Psoas muscle (tissue), 8 donors: ENCODE measurements around the gene ZNF732. TPM values are rescaled to one million over a fixed set of nuclear protein-coding genes. Genes with fewer than 3 reads are reported as not detected.

ENCODE experiments used
- ATAC-seq, 4 donors: fragments of 200-7000 bp; cut with Tn5 transposase; one replicate each; pipeline ENCODE4 v1.9.1; 2020; ENCODE audit warnings: moderate library complexity in 3 of 4, mild to moderate bottlenecking in 2 of 4
- DNase-seq, 2 donors: peaks; one replicate each; pipeline ENCODE4 v3.0.0-alpha.2; 2020
- H3K27ac ChIP-seq: fragments of 200-600 bp; one replicate; pipeline ENCODE4 v1.8.0; 2022
- H3K27me3 ChIP-seq, 3 donors: fragments of 200-600 bp in 1 of 3; one replicate each; pipeline versions ENCODE4 v1.6.1 to v1.8.0; 2013 to 2022; ENCODE audit warnings: low read length in 2 of 3, mild to moderate bottlenecking in 2 of 3, moderate library complexity in 1 of 3; ENCODE audit not compliant: insufficient read depth in 3 of 3
- H3K36me3 ChIP-seq, 2 donors: fragments of 200-600 bp in 1 of 2; one replicate each; pipeline versions ENCODE4 v1.6.1 to v1.8.0; 2013 to 2022; ENCODE audit warnings: low read depth in 1 of 2, mild to moderate bottlenecking in 1 of 2, moderate library complexity in 1 of 2; ENCODE audit not compliant: insufficient read depth in 1 of 2
- H3K4me1 ChIP-seq: fragments of 200-600 bp; one replicate; pipeline ENCODE4 v1.8.0; 2022
- H3K4me3 ChIP-seq: fragments of 200-600 bp; one replicate; pipeline ENCODE4 v1.8.0; 2022; ENCODE audit warnings: mild to moderate bottlenecking
- H3K9me3 ChIP-seq: fragments of 200-600 bp; one replicate; pipeline ENCODE4 v1.8.0; 2022
- CTCF ChIP-seq: fragments of 200-600 bp; IDR thresholded peaks from one replicate; pipeline ENCODE4 v1.8.0; 2022; ENCODE audit warnings: antibody characterized with exemption
- WGBS, 3 donors: extraction: QIAGEN DNeasy Blood & Tissue Kit; methylation state at CpG; one replicate each; pipeline versions ENCODE4 v1.1.6 to v1.1.7; 2013; 5-methylcytosine and 5-hydroxymethylcytosine counted together
- intact Hi-C, 2 donors: fragments of 100-400 bp; cut with DNase I; formaldehyde crosslinking; loops; one replicate each; pipeline versions ENCODE4 v1.11.0 to v1.14.2; 2022
- polyA plus RNA-seq, 3 donors: library from polyadenylated mRNA; stranded (reverse); fragments of 200-250 nt; gene quantifications; one replicate each; pipeline ENCODE4 v1.2.3, GENCODE V29; 2013
- total RNA-seq, 4 donors: library from RNA; stranded (reverse); fragmentation: NEBNext Ultra II Directional in 2 of 4; extraction: Animal tissue kit (Norgen Biotek cat#: 25700) in 2 of 4; gene quantifications; one replicate each; pipeline versions ENCODE4 v1.2.1 to v1.2.4, GENCODE V29; 2021 to 2023
- donor health status: healthy with polysubstance abuse.
- donor health status: DM: no; HTN: no; CAD: no; lungs with moderate emphysema.
- donor health status: Bipolar disorder and iron deficiency.
- donor health status: healthy.
- donor health status: DM: yes; HTN: yes; CAD: no.
- donor health status: DM: no; HTN: no; CAD: no.
- donor health status: DM: no; HTN: no; CAD: no.
- donor health status: DM: yes; HTN: yes; CAD: no.

Gene ZNF732
- total and polyA plus RNA-seq, 7 donors, result 0.01 to 0.10 (median 0.03) TPM; not detected in 4

GRCh38 chr4:234178-234577, 71.1 kb downstream of the ZNF732 start:
- 79 to 85% (median 82%) methylated on average over 1 of the region's 1 CpG for WGBS, 3 donors
- Histone ChIP-seq H3K4me1 (no peaks in the 10 kb centered on the region), H3K36me3 (no peaks in the 10 kb centered on the region), H3K9me3 (peaks cover 7% of the 10 kb centered on the region), H3K4me3 (no peak overlapping the region), H3K27me3 (peaks cover 0 to 2% (median 0%) of the 10 kb centered on the region in 3 donors), H3K27ac (no peak overlapping the region)
- TF ChIP-seq CTCF, result no peak
- intact Hi-C loops, result no loop called here
- DNase-seq, result no peak
- no peak for ATAC-seq

- intact Hi-C loops, result no loop called here
- WGBS, 3 donors, result 97 to 98% (median 98%) methylated on average over 1 of the region's 1 CpG
- H3K9me3 ChIP-seq, result peaks cover 20% of the 10 kb centered on the region
- no peak overlapping the region for H3K4me3 ChIP-seq
- DNase-seq, result no peak
- TF ChIP-seq CTCF, result no peak
- ATAC-seq, result no peak
- no peaks in the 10 kb centered on the region for H3K27me3 ChIP-seq
- H3K27ac ChIP-seq, result no peak overlapping the region
- H3K36me3 ChIP-seq, result no peaks in the 10 kb centered on the region
- H3K4me1 ChIP-seq, result no peaks in the 10 kb centered on the region
These were observed 81.3 kb downstream of the ZNF732 start for GRCh38 chr4:223913-224497.

Other genes with a start within 250 kb of the ZNF732 start
- gene ZNF718, start 181.0 kb downstream of the ZNF732 start, total RNA-seq, result 1 to 10 TPM in 3 of 4 donors, under 1 TPM in 1; 0.44 to 3.0 (median 1.3) TPM
- 1 to 10 TPM in 1 of 3 donors, under 1 TPM in 2; 0.56 to 2.0 (median 0.72) TPM for gene ZNF718, start 181.0 kb downstream of the ZNF732 start, polyA plus RNA-seq
- gene ZNF141, start 32.3 kb upstream of the ZNF732 start, total RNA-seq, result 1 to 10 TPM; 2.9 to 4.8 (median 3.4) TPM
- gene ZNF141, start 32.3 kb upstream of the ZNF732 start, polyA plus RNA-seq, result 1 to 10 TPM in 2 of 3 donors, under 1 TPM in 1; 0.79 to 2.4 (median 1.3) TPM
- 10 to 100 TPM in 3 of 4 donors, 1 to 10 TPM in 1; 8.4 to 17.4 (median 13.2) TPM for gene ZNF721, start 193.7 kb upstream of the ZNF732 start, total RNA-seq
- gene ZNF721, start 193.7 kb upstream of the ZNF732 start, polyA plus RNA-seq, result 10 to 100 TPM in 1 of 3 donors, 1 to 10 TPM in 2; 3.1 to 13.2 (median 6.4) TPM
- 10 to 100 TPM in 2 of 4 donors, 1 to 10 TPM in 2; 9.4 to 15.6 (median 10.0) TPM for gene PIGG, start 193.7 kb upstream of the ZNF732 start, total RNA-seq
- 10 to 100 TPM in 2 of 3 donors, 1 to 10 TPM in 1; 6.7 to 15.6 (median 10.9) TPM for gene PIGG, start 193.7 kb upstream of the ZNF732 start, polyA plus RNA-seq